Endothelial cell of umbilical vein (primary cell): ENCODE measurements around the gene LGALS7.

ENCODE experiments used
- CTCF ChIP-seq, 2 donors: IDR thresholded peaks; 1 replicate in 1 of 2; 2 replicates in 1 of 2; pipeline ENCODE4 v1.5.1; 2011; ENCODE audit warnings: low read length in 2 of 2, mild to moderate bottlenecking in 2 of 2, moderate library complexity in 2 of 2, control low read depth in 1 of 2, inconsistent platforms in 1 of 2, low read depth in 1 of 2; ENCODE audit not compliant: insufficient read depth in 1 of 2; ENCODE audit errors: extremely low read depth in 1 of 2
- EZH2 ChIP-seq: IDR thresholded peaks from 2 replicates; pipeline ENCODE4 v1.6.1; 2012; ENCODE audit warnings: borderline replicate concordance, low read depth, mild to moderate bottlenecking, moderate library complexity, low read length, inconsistent platforms; ENCODE audit not compliant: severe bottlenecking
- FOS ChIP-seq: IDR thresholded peaks from 2 replicates; pipeline ENCODE4 v1.6.1; 2011; ENCODE audit warnings: mild to moderate bottlenecking, low read length, moderate library complexity, borderline replicate concordance; ENCODE audit not compliant: insufficient read depth
- GATA2 ChIP-seq: IDR thresholded peaks from 2 replicates; pipeline ENCODE4 v1.7.0; 2011; ENCODE audit warnings: low read depth, mild to moderate bottlenecking, moderate library complexity, mixed read lengths, low read length; ENCODE audit not compliant: insufficient read length, insufficient read depth
- JUN ChIP-seq: IDR thresholded peaks from 2 replicates; pipeline ENCODE4 v1.6.1; 2011; ENCODE audit warnings: borderline replicate concordance, low read depth; ENCODE audit not compliant: insufficient read length, insufficient read depth
- MAX ChIP-seq: IDR thresholded peaks from 2 replicates; pipeline ENCODE4 v1.6.1; 2011; ENCODE audit not compliant: insufficient read depth, insufficient read length
- MYC ChIP-seq: IDR thresholded peaks from one replicate; pipeline ENCODE4 v1.6.1; 2011; ENCODE audit warnings: mild to moderate bottlenecking, low read depth, low read length
- POLR2A ChIP-seq: IDR thresholded peaks from 2 replicates; pipeline ENCODE4 v1.6.1; 2012; ENCODE audit warnings: low read depth, mild to moderate bottlenecking, control low read depth, low read length
- POLR2AphosphoS5 ChIP-seq: IDR thresholded peaks from 2 replicates; pipeline ENCODE4 v1.6.1; 2012; ENCODE audit warnings: low read depth, mild to moderate bottlenecking, control low read depth, low read length, moderate library complexity; ENCODE audit not compliant: insufficient read depth

GRCh38 chr19:38736036-38736412, 37.3 kb downstream of the LGALS7 start:
- TF ChIP-seq CTCF (IDR thresholded peaks at IDR 0.05; ENCODE audit: extremely low read depth in 1 of 2, insufficient read depth in 1 of 2, low read depth in 1 of 2, low read length in 2 of 2), result no peak
- no peak for TF ChIP-seq POLR2AphosphoS5
- no peak for TF ChIP-seq MYC
- TF ChIP-seq POLR2A, result no peak
- no peak for TF ChIP-seq JUN
- no peak for TF ChIP-seq EZH2
- TF ChIP-seq MAX, result no peak
- no peak for TF ChIP-seq FOS
- no peak for TF ChIP-seq GATA2
